Neuronal stem cell (in vitro differentiated cells): Measurements from ENCODE around the gene DLX6. TPM values are rescaled to one million over a fixed set of nuclear protein-coding genes. Genes with fewer than 3 reads are reported as not detected.
A peak's percentile ranks its signal among the peaks of the same experiment; 100 is the strongest.

Source experiments
- DNase-seq: peaks from one replicate; pipeline ENCODE4 v3.0.0-alpha.2; 2013; ENCODE audit warnings: low spot score
- H2AFZ ChIP-seq: one replicate; pipeline ENCODE4 v1.6.1; 2013; ENCODE audit warnings: mild to moderate bottlenecking, low read length, inconsistent platforms
- H2AK5ac ChIP-seq: 2 replicates; pipeline ENCODE4 v1.6.1; 2013; ENCODE audit warnings: low read depth, mild to moderate bottlenecking, inconsistent platforms, low read length, moderate library complexity, mixed read lengths
- H2BK120ac ChIP-seq: 2 replicates; pipeline ENCODE4 v1.6.1; 2013; ENCODE audit warnings: low read depth, mild to moderate bottlenecking, inconsistent platforms, low read length, moderate library complexity, mixed read lengths
- H2BK12ac ChIP-seq: one replicate; pipeline ENCODE4 v1.6.1; 2013; ENCODE audit warnings: low read length, inconsistent platforms
- H2BK15ac ChIP-seq: 2 replicates; pipeline ENCODE4 v1.6.1; 2013; ENCODE audit warnings: mild to moderate bottlenecking, low read length, inconsistent platforms, mixed read lengths
- H2BK5ac ChIP-seq: one replicate; pipeline ENCODE4 v1.6.1; 2013; ENCODE audit warnings: inconsistent platforms, mild to moderate bottlenecking, low read length, moderate library complexity
- H3K14ac ChIP-seq: one replicate; pipeline ENCODE4 v1.6.1; 2013; ENCODE audit warnings: low read length, inconsistent platforms
- H3K18ac ChIP-seq: 2 replicates; pipeline ENCODE4 v1.6.1; 2013; ENCODE audit warnings: low read length, inconsistent platforms
- H3K23ac ChIP-seq: 2 replicates; pipeline ENCODE4 v1.6.1; 2013; ENCODE audit warnings: low read depth, mild to moderate bottlenecking, mixed read lengths, low read length, inconsistent platforms; ENCODE audit not compliant: poor library complexity
- H3K27ac ChIP-seq: replicated peaks from 3 replicates; pipeline ENCODE4 v1.5.1; 2013; ENCODE audit warnings: low read length, inconsistent platforms
- H3K27me3 ChIP-seq, 3 experiments: 2 replicates each; pipeline ENCODE4 v1.6.1; 2013; ENCODE audit warnings: low read length in 3 of 3, mild to moderate bottlenecking in 2 of 3, inconsistent platforms in 1 of 3, low read depth in 1 of 3, mixed read lengths in 1 of 3, moderate library complexity in 1 of 3; ENCODE audit not compliant: control insufficient read depth in 3 of 3, insufficient read depth in 3 of 3
- H3K36me3 ChIP-seq, 2 donors: replicated peaks in 1 of 2; 2 replicates each; pipeline ENCODE4 v1.6.1; 2013; ENCODE audit warnings: low read length in 2 of 2; ENCODE audit not compliant: control insufficient read depth in 2 of 2, insufficient read depth in 2 of 2
- H3K4ac ChIP-seq: 2 replicates; pipeline ENCODE4 v1.6.1; 2013; ENCODE audit warnings: inconsistent platforms, mild to moderate bottlenecking, low read length, moderate library complexity
- H3K4me1 ChIP-seq, 2 donors: 1 replicate in 1 of 2; 2 replicates in 1 of 2; pipeline ENCODE4 v1.6.1; 2013; ENCODE audit warnings: low read length in 2 of 2, low read depth in 1 of 2; ENCODE audit not compliant: control insufficient read depth in 2 of 2, insufficient read depth in 1 of 2
- H3K4me2 ChIP-seq: one replicate; pipeline ENCODE4 v1.6.1; 2013; ENCODE audit warnings: mild to moderate bottlenecking, low read length, inconsistent platforms; ENCODE audit not compliant: insufficient read depth, poor library complexity, severe bottlenecking
- H3K4me3 ChIP-seq, 2 donors: 2 replicates each; pipeline ENCODE4 v1.5.1; 2013; ENCODE audit warnings: low read length in 2 of 2, mild to moderate bottlenecking in 2 of 2, inconsistent platforms in 1 of 2, moderate library complexity in 1 of 2
- H3K79me1 ChIP-seq: one replicate; pipeline ENCODE4 v1.6.1; 2013; ENCODE audit warnings: low read depth, mild to moderate bottlenecking, inconsistent platforms, low read length, moderate library complexity
- H3K9ac ChIP-seq: one replicate; pipeline ENCODE4 v1.6.1; 2013; ENCODE audit warnings: mild to moderate bottlenecking, low read depth, low read length, inconsistent platforms; ENCODE audit not compliant: poor library complexity
- H3K9me3 ChIP-seq, 2 donors: replicated peaks in 1 of 2; 2 replicates each; pipeline versions ENCODE3 to v1.6.1; 2013; ENCODE audit warnings: low read length in 2 of 2, mild to moderate bottlenecking in 2 of 2, inconsistent platforms in 1 of 2, low read depth in 1 of 2, mixed read lengths in 1 of 2, moderate library complexity in 1 of 2; ENCODE audit not compliant: control insufficient read depth in 2 of 2, insufficient read depth in 1 of 2
- H4K8ac ChIP-seq: one replicate; pipeline ENCODE4 v1.6.1; 2013; ENCODE audit warnings: low read depth, mild to moderate bottlenecking, inconsistent platforms, low read length, moderate library complexity
- H4K91ac ChIP-seq: one replicate; pipeline ENCODE4 v1.6.1; 2013; ENCODE audit warnings: low read length, low read depth, mild to moderate bottlenecking, inconsistent platforms; ENCODE audit not compliant: poor library complexity
- WGBS, 2 donors: extraction: QIAGEN DNeasy Blood & Tissue Kit; methylation state at CpG; one replicate each; pipeline ENCODE4 v1.1.7; 2013; ENCODE audit warnings: missing lambda C conversion rate in 2 of 2, mixed read lengths in 1 of 2; ENCODE audit not compliant: insufficient read length in 2 of 2, insufficient replicate concordance in 1 of 2; ENCODE audit errors: extremely low coverage in 2 of 2; 5-methylcytosine and 5-hydroxymethylcytosine counted together
- polyA plus RNA-seq, 2 experiments: library from polyadenylated mRNA; stranded (reverse); fragments of 200-250 nt; gene quantifications; one replicate each; pipeline ENCODE4 v1.2.3, GENCODE V29; 2013

Gene DLX6
- 0.52 TPM for polyA plus RNA-seq (2013, experiment 1 of 2)
- 0.66 TPM for polyA plus RNA-seq (2013, experiment 2 of 2)

DNA sequence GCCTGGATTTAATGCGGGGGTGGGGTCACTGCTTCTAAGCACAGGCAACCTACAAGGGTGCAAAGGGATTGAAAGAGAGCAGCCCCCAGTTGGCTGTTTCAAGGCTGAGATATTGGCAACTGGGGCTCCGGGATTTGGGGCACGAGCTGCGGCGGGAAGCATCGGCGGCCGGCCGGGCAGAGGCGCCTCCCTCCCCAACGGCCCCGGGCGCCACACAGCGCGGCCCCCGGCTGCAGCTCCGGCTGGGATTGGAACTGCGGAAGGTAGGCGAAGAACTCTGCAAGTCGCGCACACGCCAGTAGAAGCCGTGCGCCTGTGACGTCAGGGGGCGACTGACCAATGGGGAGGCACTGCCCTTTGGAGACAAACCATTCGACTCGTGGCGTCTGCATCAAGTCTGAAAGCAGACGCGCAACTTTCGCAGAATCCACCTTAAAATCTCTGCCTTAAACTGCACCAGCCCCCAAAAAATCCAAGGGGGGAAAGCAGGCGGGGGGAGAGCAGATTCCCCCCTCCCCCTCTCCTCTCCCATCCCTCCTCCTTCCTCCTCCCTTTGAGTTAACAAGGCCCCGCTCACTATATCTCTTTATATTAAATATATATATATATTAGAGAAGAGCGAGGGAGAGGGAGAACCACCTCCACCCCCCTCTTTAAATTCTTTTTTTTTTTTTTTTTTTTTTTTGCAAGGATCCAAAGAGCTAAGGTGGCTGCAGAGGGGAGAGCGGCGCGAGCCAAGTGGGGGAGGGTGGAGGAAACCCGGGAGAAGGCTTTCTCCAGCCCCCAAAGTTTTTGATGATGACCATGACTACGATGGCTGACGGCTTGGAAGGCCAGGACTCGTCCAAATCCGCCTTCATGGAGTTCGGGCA is at the start of gene DLX6:
Gene DLX6, plus strand, starts transcription at position 371 of the 872 bp plus-strand sequence. Its CDS starts 425 bp downstream, at position 796.
- peak; percentile 81 for DNase-seq
- no peak within 1 kb of the TSS for H3K23ac ChIP-seq

DNA sequence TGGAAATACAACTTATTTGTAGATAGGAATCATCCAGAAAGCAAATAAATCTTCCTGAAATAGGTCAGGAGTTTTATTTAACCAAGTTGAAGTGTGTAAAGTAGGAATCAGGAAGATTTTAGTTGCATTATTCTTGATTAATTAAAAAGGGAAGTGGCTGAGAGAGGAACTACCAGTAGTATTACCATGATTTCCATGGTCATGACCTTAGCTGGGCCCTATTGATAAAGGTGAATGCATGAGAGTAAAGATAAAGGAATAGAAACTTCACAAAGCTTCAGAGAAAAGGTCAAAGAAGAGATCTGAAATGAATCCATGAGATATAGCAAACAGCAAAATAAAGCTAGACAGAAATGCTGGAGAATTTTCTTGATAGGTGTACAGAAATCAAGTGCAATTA is 46.2 kb upstream of the DLX6 start:
- Histone ChIP-seq H3K36me3 (no peaks in the 10 kb centered on the region), H3K27me3 (no peaks in the 10 kb centered on the region), H4K8ac (no peak overlapping the region), H3K4me3 (no peak overlapping the region), H3K18ac (no peak overlapping the region), H2BK5ac (no peak overlapping the region), H2AFZ (no peak overlapping the region), H3K4me2 (no peak overlapping the region), H4K91ac (no peak overlapping the region), H3K9me3 (no peaks in the 10 kb centered on the region), H2BK12ac (no peak overlapping the region), H2AK5ac (no peak overlapping the region), H2BK120ac (no peak overlapping the region), H2BK15ac (no peak overlapping the region), H3K9ac (no peak overlapping the region), H3K27ac (no peak overlapping the region), H3K23ac (no peak overlapping the region), H3K14ac (no peak overlapping the region), H3K79me1 (no peaks in the 10 kb centered on the region), H3K4me1 (no peaks in the 10 kb centered on the region), H3K4ac (no peak overlapping the region)
- DNase-seq = no peak

More for the DNA sequence above, at the start of gene DLX6:
- no peak within 1 kb of the TSS for H4K8ac ChIP-seq
- peaks cover 0 to 8% of the 10 kb centered on the region in 2 donors for H3K4me1 ChIP-seq
- peak within 1 kb of the TSS; percentile 93 for H2AFZ ChIP-seq
- no peak within 1 kb of the TSS for H3K4ac ChIP-seq
- no peaks in the 10 kb centered on the region for H3K79me1 ChIP-seq
- no peak within 1 kb of the TSS for H2BK12ac ChIP-seq
- H3K27me3 ChIP-seq = peaks cover 41 to 92% (median 84%) of the 10 kb centered on the region in 3 experiments
- H2AK5ac ChIP-seq = no peak within 1 kb of the TSS
- H2BK15ac ChIP-seq = no peak within 1 kb of the TSS
- H3K4me2 ChIP-seq = peak within 1 kb of the TSS; percentile 89
- H3K14ac ChIP-seq = no peak within 1 kb of the TSS
- peaks cover 0 to 3% of the 10 kb centered on the region in 2 donors for H3K9me3 ChIP-seq
- H3K4me3 ChIP-seq = peak within 1 kb of the TSS; percentile 44 to 73
- peak within 1 kb of the TSS; percentile 82 for H3K9ac ChIP-seq
- peak within 1 kb of the TSS; percentile 93 for H3K18ac ChIP-seq
- H3K36me3 ChIP-seq = no peaks in the 10 kb centered on the region
- WGBS, 2 donors = no CpG with 5 or more reads among the region's 44 CpGs
- H2BK5ac ChIP-seq = no peak within 1 kb of the TSS
- H2BK120ac ChIP-seq = no peak within 1 kb of the TSS
- H3K27ac ChIP-seq = no peak within 1 kb of the TSS
- H4K91ac ChIP-seq = no peak within 1 kb of the TSS

DNA sequence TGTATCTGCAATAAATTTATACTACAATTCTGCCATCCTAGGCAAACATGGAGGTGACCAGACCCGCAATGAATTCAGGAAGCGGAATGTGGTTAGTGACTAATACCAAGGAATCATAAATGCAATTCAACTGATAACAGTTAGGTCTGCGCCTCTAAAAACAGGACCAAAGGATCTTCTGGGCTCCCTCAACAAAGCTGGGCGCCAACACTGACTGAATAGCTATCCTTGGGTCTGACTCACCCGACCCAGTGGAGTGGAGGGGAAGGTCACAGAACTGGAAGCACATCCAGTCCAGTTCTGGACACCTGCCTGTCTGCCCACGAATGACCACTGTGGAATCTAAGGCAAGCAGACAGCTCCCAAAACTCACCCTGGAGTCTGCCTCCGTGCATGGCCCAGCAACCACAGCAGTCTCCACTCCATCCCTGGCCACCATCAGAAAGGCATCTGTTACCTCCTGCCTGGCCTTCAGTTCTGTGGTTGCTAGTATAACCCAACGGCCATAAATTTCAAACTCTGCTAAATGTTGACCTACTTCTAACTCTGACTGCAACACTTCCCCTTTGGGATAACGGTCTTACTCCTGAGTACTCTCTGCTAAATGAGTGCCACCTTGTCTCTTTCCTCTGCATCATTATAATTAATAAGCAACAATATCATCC is 43.0 kb upstream of the DLX6 start:
- Histone ChIP-seq H4K8ac (no peak overlapping the region), H3K14ac (no peak overlapping the region), H2AK5ac (no peak overlapping the region), H3K4ac (no peak overlapping the region), H3K36me3 (no peaks in the 10 kb centered on the region), H2BK120ac (no peak overlapping the region), H3K9me3 (no peaks in the 10 kb centered on the region), H3K9ac (no peak overlapping the region), H3K27ac (no peak overlapping the region), H3K4me3 (no peak overlapping the region), H3K18ac (no peak overlapping the region), H3K23ac (no peak overlapping the region), H2AFZ (no peak overlapping the region), H3K4me2 (no peak overlapping the region), H2BK5ac (no peak overlapping the region), H2BK12ac (no peak overlapping the region), H3K79me1 (no peaks in the 10 kb centered on the region), H4K91ac (no peak overlapping the region), H3K27me3 (peaks cover 0 to 3% (median 0%) of the 10 kb centered on the region in 3 experiments), H2BK15ac (no peak overlapping the region), H3K4me1 (no peaks in the 10 kb centered on the region)
- DNase-seq = no peak
- WGBS, 2 donors = no CpG with 5 or more reads among the region's 9 CpGs

DNA sequence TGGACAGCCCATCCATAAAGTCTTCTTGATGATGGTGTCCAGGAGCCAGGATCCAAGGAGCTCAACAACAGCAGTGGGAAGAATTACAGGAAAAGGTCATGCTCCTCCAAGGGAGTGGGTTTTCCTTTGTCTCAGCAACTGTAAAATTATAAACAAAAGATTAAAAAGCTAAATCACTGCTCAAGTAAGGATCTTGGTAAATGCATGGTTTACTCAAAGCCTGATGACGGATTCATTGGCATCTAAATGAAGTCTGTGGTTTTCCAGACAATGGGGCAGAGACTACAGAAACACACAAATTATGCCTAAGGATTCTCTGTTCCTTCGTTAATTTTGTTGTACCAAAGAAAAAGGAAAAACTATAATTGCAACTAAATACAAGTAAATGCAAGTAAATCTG is 36.4 kb upstream of the DLX6 start:
- Histone ChIP-seq H3K9ac (no peak overlapping the region), H3K18ac (no peak overlapping the region), H3K4me2 (no peak overlapping the region), H3K4ac (no peak overlapping the region), H3K36me3 (no peaks in the 10 kb centered on the region), H2BK120ac (no peak overlapping the region), H2BK5ac (no peak overlapping the region), H4K91ac (no peak overlapping the region), H3K27ac (no peak overlapping the region), H3K14ac (no peak overlapping the region), H2AK5ac (no peak overlapping the region), H2BK12ac (no peak overlapping the region), H2AFZ (no peak overlapping the region), H3K79me1 (no peaks in the 10 kb centered on the region), H3K4me3 (no peak overlapping the region), H4K8ac (no peak overlapping the region), H3K27me3 (peaks cover 0 to 3% (median 0%) of the 10 kb centered on the region in 3 experiments), H3K23ac (no peak overlapping the region), H3K9me3 (no peaks in the 10 kb centered on the region), H2BK15ac (no peak overlapping the region), H3K4me1 (no peaks in the 10 kb centered on the region)
- no peak for DNase-seq
- WGBS, 2 donors = no CpG with 5 or more reads among the region's 2 CpGs
